Measurements from ENCODE around the gene LAD1. TPM values are rescaled to one million over a fixed set of nuclear protein-coding genes. Genes with fewer than 3 reads are reported as not detected.
A peak's percentile ranks its signal among the peaks of the same experiment; 100 is the strongest.

The LAD1 gene
- total and polyA plus RNA-seq, 8 donors = 28.7 to 62.5 (median 44.3) TPM

- intact Hi-C loops (cut with DNase I) = no loop called here
Measured at GRCh38 chr1:201443747-201444146, 44.6 kb upstream of the LAD1 start.

GRCh38 chr1:201436969-201437368, 37.8 kb upstream of the LAD1 start:
- ATAC-seq = no peak
- no peak for FAIRE-seq

More at GRCh38 chr1:201443747-201444146, 44.6 kb upstream of the LAD1 start:
- H3K27me3 ChIP-seq = no peaks in the 10 kb centered on the region
- no peak for FAIRE-seq
- H3K36me3 ChIP-seq = no peaks in the 10 kb centered on the region
- H3K4me3 ChIP-seq = no peak overlapping the region
- no peaks in the 10 kb centered on the region for H3K4me1 ChIP-seq
- no peaks in the 10 kb centered on the region for H3K9me3 ChIP-seq
- no peak for TF ChIP-seq CTCF (IDR thresholded peaks at IDR 0.05)
- ATAC-seq = no peak
- 87 to 88% methylated on average over 7 of the region's 7 CpGs for WGBS, 2 donors
- no peak for DNase-seq
- no peak overlapping the region for H3K27ac ChIP-seq

GRCh38 chr1:201436393-201436792, 37.3 kb upstream of the LAD1 start:
- ATAC-seq (peak in 2 of 4 donors; percentile 19 to 24), DNase-seq (no peak), FAIRE-seq (no peak)
- Histone ChIP-seq H3K27me3 (no peaks in the 10 kb centered on the region), H3K36me3 (no peaks in the 10 kb centered on the region), H3K27ac (no peak overlapping the region), H3K9me3 (no peaks in the 10 kb centered on the region), H3K4me3 (no peak overlapping the region), H3K4me1 (peaks cover 0 to 6% (median 0%) of the 10 kb centered on the region in 3 donors)
- no peak for TF ChIP-seq CTCF (IDR thresholded peaks at IDR 0.05)
- WGBS, 2 donors = 59 to 61% methylated on average over 6 of the region's 6 CpGs
- intact Hi-C loops (cut with DNase I) = no loop called here

More at GRCh38 chr1:201436969-201437368, 37.8 kb upstream of the LAD1 start:
- H3K4me3 ChIP-seq = no peak overlapping the region
- no peaks in the 10 kb centered on the region for H3K9me3 ChIP-seq
- no peak overlapping the region for H3K27ac ChIP-seq
- TF ChIP-seq CTCF (IDR thresholded peaks at IDR 0.05) = no peak
- no peaks in the 10 kb centered on the region for H3K36me3 ChIP-seq
- DNase-seq = no peak
- H3K27me3 ChIP-seq = no peaks in the 10 kb centered on the region
- 59 to 68% methylated on average over 3 of the region's 3 CpGs for WGBS, 2 donors
- H3K4me1 ChIP-seq = peaks cover 0 to 6% (median 0%) of the 10 kb centered on the region in 3 donors
- intact Hi-C loops (cut with DNase I) = no loop called here

- no peak overlapping the region for H3K27ac ChIP-seq
- 87 to 91% methylated on average over 3 of the region's 3 CpGs for WGBS, 2 donors
- no peaks in the 10 kb centered on the region for H3K27me3 ChIP-seq
- H3K36me3 ChIP-seq = no peaks in the 10 kb centered on the region
- no peak for FAIRE-seq
- H3K4me1 ChIP-seq = peaks cover 0 to 6% (median 0%) of the 10 kb centered on the region in 3 donors
- ATAC-seq = no peak
- H3K4me3 ChIP-seq = no peak overlapping the region
- intact Hi-C loops (cut with DNase I) = no loop called here
- H3K9me3 ChIP-seq = no peaks in the 10 kb centered on the region
- no peak for TF ChIP-seq CTCF (IDR thresholded peaks at IDR 0.05)
- no peak for DNase-seq
Measured at GRCh38 chr1:201434266-201434665, 35.1 kb upstream of the LAD1 start.

- WGBS, 2 donors = 77 to 81% methylated on average over 6 of the region's 6 CpGs
- no peak for FAIRE-seq
- DNase-seq = no peak
- Histone ChIP-seq H3K9me3 (no peaks in the 10 kb centered on the region), H3K36me3 (no peaks in the 10 kb centered on the region), H3K27ac (no peak overlapping the region), H3K27me3 (no peaks in the 10 kb centered on the region), H3K4me3 (no peak overlapping the region), H3K4me1 (peaks cover 0 to 6% (median 0%) of the 10 kb centered on the region in 3 donors)
- intact Hi-C loops (cut with DNase I) = no loop called here
- ATAC-seq = no peak
- no peak for TF ChIP-seq CTCF (IDR thresholded peaks at IDR 0.05)
Measured at GRCh38 chr1:201433609-201434008, 34.5 kb upstream of the LAD1 start.

Data from pancreas (tissue), 10 donors.